ENCODE measurements around the gene ARGLU1.

DNA sequence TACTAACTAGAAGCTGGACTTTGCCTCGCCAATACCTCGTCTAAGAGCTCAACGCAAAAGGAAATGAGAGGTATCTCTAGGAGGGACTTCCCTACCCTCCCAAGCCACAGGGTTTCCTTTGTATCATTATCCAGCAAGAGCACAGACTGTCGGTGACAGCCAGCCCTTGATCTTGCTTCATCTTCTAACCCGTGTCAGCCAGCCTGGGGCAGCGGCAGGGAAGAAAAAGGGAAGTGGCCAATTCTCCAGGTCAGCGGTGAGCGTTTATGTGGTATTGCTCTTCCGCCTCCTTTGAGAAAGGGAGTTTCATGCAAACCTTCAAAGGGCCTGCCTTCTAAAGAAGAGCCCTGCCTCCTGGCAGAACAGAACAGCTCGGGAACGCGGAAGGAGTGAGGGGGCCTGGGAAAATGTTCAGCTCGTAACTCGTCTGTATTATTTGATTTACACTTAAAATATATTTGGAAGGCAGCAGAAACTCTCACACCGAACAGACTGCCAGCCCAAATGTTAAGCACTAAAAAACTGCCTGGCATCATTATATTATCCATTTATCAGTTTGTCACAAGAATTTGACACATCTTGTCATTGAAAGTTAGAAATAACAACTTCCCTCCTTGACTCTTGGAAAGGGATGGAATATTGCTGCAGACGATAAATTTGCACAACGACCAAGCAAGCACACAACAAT lies 74.3 kb downstream of the ARGLU1 start:
- TF ChIP-seq, protein P1, sequence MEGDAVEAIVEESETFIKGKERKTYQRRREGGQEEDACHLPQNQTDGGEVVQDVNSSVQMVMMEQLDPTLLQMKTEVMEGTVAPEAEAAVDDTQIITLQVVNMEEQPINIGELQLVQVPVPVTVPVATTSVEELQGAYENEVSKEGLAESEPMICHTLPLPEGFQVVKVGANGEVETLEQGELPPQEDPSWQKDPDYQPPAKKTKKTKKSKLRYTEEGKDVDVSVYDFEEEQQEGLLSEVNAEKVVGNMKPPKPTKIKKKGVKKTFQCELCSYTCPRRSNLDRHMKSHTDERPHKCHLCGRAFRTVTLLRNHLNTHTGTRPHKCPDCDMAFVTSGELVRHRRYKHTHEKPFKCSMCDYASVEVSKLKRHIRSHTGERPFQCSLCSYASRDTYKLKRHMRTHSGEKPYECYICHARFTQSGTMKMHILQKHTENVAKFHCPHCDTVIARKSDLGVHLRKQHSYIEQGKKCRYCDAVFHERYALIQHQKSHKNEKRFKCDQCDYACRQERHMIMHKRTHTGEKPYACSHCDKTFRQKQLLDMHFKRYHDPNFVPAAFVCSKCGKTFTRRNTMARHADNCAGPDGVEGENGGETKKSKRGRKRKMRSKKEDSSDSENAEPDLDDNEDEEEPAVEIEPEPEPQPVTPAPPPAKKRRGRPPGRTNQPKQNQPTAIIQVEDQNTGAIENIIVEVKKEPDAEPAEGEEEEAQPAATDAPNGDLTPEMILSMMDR (conservative IDR thresholded peaks at IDR 0.05 in 1 of 2, IDR thresholded peaks at IDR 0.05 in 1 of 2; ENCODE audit: extremely low read depth in 1 of 2, insufficient read depth in 1 of 2, low read depth in 1 of 2, low read length in 2 of 2) = no peak
- TF ChIP-seq EZH2 (IDR thresholded peaks at IDR 0.05; ENCODE audit: borderline replicate concordance, low read length) = no peak

Measured in mammary epithelial cell (primary cell).